Pancreas (tissue), 10 donors: ENCODE measurements around the gene KIAA1191. TPM values are rescaled to one million over a fixed set of nuclear protein-coding genes. Genes with fewer than 3 reads are reported as not detected.
A peak's percentile ranks its signal among the peaks of the same experiment; 100 is the strongest.

ENCODE experiments used
- ATAC-seq, 4 donors: fragments of 200-7000 bp; cut with Tn5 transposase; one replicate each; pipeline versions ENCODE4 v1.8.0 to v1.9.1; 2020; ENCODE audit warnings: mild to moderate bottlenecking in 4 of 4, moderate library complexity in 4 of 4
- DNase-seq, 6 donors: peaks; one replicate each; pipeline ENCODE4 v3.0.0-alpha.2; 2020
- FAIRE-seq: peaks from 2 replicates; lab custom pipeline; 2012; peaks lifted over from hg19 to GRCh38; lab: Jason Lieb, UNC
- H3K27ac ChIP-seq, 4 donors: fragments of 200-600 bp; sonication (generic); 1 replicate in 3 of 4; 2 replicates in 1 of 4; pipeline versions ENCODE4 v1.5.0 to v1.8.0; 2020
- H3K27me3 ChIP-seq, 4 donors: fragments of 200-600 bp; one replicate each; pipeline ENCODE4 v1.8.0; 2021
- H3K36me3 ChIP-seq, 3 donors: fragments of 200-600 bp; sonication (generic) in 1 of 3; one replicate each; pipeline versions ENCODE4 v1.5.0 to v1.8.0; 2020 to 2021
- H3K4me1 ChIP-seq, 3 donors: fragments of 200-600 bp; one replicate each; pipeline ENCODE4 v1.8.0; 2021
- H3K4me3 ChIP-seq, 4 donors: fragments of 200-600 bp; sonication (generic) in 2 of 4; one replicate each; pipeline versions ENCODE4 v1.5.0 to v1.8.0; 2020 to 2021
- H3K9me3 ChIP-seq, 4 donors: fragments of 200-600 bp; one replicate each; pipeline ENCODE4 v1.8.0; 2021
- CTCF ChIP-seq, 4 donors: fragments of 200-600 bp; sonication (generic) in 3 of 4; IDR thresholded peaks; one replicate each; pipeline versions ENCODE4 v1.5.0 to v1.8.0; 2021; ENCODE audit warnings: antibody characterized with exemption in 4 of 4
- WGBS, 2 donors: extraction: QIAGEN DNeasy Blood & Tissue Kit; methylation state at CpG; one replicate each; pipeline ENCODE4 v1.1.7; 2013; 5-methylcytosine and 5-hydroxymethylcytosine counted together
- intact Hi-C, 3 donors: fragments of 100-400 bp; cut with DNase I; formaldehyde crosslinking; loops; one replicate each; pipeline versions ENCODE4 v1.11.1 to v1.14.2; 2022
- polyA plus RNA-seq, 2 donors: library from polyadenylated mRNA; stranded (reverse); fragments of 200-250 nt; gene quantifications; one replicate each; pipeline ENCODE4 v1.2.3, GENCODE V29; 2013
- total RNA-seq, 6 donors: library from RNA; stranded (reverse); fragmentation: NEBNext Ultra II Directional in 4 of 6; extraction: Animal tissue kit (Norgen Biotek cat#: 25700) in 4 of 6; gene quantifications; one replicate each; pipeline versions ENCODE4 v1.2.1 to v1.2.4, GENCODE V29; 2021 to 2023
- donor health status: healthy with polysubstance abuse.
- donor health status: DM: no; HTN: no; CAD: no; lungs with moderate emphysema.
- donor health status: DM: no; HTN: no; CAD: no.
- donor health status: control.
- donor health status: control.
- donor health status: Bipolar disorder and iron deficiency.
- donor health status: DM: yes; HTN: yes; CAD: no.
- donor health status: DM: no; HTN: no; CAD: no.
- donor health status: DM: no; HTN: no; CAD: no.
- donor health status: DM: yes; HTN: yes; CAD: no.

Gene KIAA1191
- total and polyA plus RNA-seq, 8 donors: 28.7 to 58.5 (median 42.2) TPM

DNA sequence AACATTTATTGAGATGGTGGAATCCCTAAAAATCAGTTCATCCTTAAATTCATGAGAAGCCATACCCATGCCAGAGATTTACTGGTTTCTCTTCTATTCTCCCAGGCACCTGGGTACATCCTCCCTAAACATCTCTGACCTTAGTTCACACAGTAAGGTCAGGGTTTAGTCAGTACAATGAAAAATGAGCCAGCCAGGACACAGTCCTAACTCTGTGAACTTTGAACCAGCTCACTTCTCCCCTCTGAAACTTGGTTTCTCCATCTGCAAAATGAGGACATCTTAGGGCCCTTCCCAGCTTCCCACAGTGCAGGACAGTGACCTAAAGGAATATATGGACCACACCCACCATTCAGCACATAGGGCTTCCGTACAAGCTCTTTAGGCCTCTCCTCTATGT, 24.9 kb upstream of the KIAA1191 start:
- WGBS, 2 donors: 84 to 100% methylated on average over 1 of the region's 1 CpG
- Histone ChIP-seq H3K27me3 (no peaks in the 10 kb centered on the region), H3K36me3 (peaks cover 0 to 21% (median 14%) of the 10 kb centered on the region in 3 donors), H3K4me1 (peaks cover 0 to 24% (median 0%) of the 10 kb centered on the region in 3 donors), H3K9me3 (no peaks in the 10 kb centered on the region), H3K27ac (no peak overlapping the region), H3K4me3 (no peak overlapping the region)
- intact Hi-C loops: no loop called here
- FAIRE-seq (no peak), ATAC-seq (no peak), DNase-seq (no peak)
- TF ChIP-seq CTCF (IDR thresholded peaks at IDR 0.05): no peak

- FAIRE-seq (no peak), ATAC-seq (no peak), DNase-seq (no peak)
- TF ChIP-seq CTCF (IDR thresholded peaks at IDR 0.05): no peak
- H3K27me3 ChIP-seq: no peaks in the 10 kb centered on the region
- H3K4me3 ChIP-seq: no peak overlapping the region
- H3K36me3 ChIP-seq: peaks cover 0 to 21% (median 14%) of the 10 kb centered on the region in 3 donors
- H3K27ac ChIP-seq: no peak overlapping the region
- intact Hi-C loops: no loop called here
- 87 to 92% methylated on average over 12 of the region's 12 CpGs for WGBS, 2 donors
- H3K9me3 ChIP-seq: no peaks in the 10 kb centered on the region
- H3K4me1 ChIP-seq: peaks cover 0 to 22% (median 0%) of the 10 kb centered on the region in 3 donors
Observed at GRCh38 chr5:176384991-176385390, 23.4 kb upstream of the KIAA1191 start.

GRCh38 chr5:176384366-176384930, 22.9 kb upstream of the KIAA1191 start:
- no peak for TF ChIP-seq CTCF (IDR thresholded peaks at IDR 0.05)
- intact Hi-C loops: no loop called here
- no peak for ATAC-seq
- H3K27ac ChIP-seq: no peak overlapping the region
- H3K27me3 ChIP-seq: no peaks in the 10 kb centered on the region
- H3K4me3 ChIP-seq: no peak overlapping the region
- peaks cover 0 to 16% (median 0%) of the 10 kb centered on the region in 3 donors for H3K4me1 ChIP-seq
- DNase-seq: peak in 1 of 6 donors; percentile 29
- H3K9me3 ChIP-seq: no peaks in the 10 kb centered on the region
- peaks cover 0 to 21% (median 14%) of the 10 kb centered on the region in 3 donors for H3K36me3 ChIP-seq
- FAIRE-seq: no peak
- WGBS, 2 donors: 93% methylated on average over 8 of the region's 8 CpGs

- no peak for FAIRE-seq
- H3K27me3 ChIP-seq: no peaks in the 10 kb centered on the region
- DNase-seq: no peak
- H3K4me1 ChIP-seq: peaks cover 0 to 16% (median 0%) of the 10 kb centered on the region in 3 donors
- H3K27ac ChIP-seq: no peak overlapping the region
- WGBS, 2 donors: 81 to 87% methylated on average over 9 of the region's 9 CpGs
- no peak for TF ChIP-seq CTCF (IDR thresholded peaks at IDR 0.05)
- ATAC-seq: no peak
- no peak overlapping the region for H3K4me3 ChIP-seq
- peaks cover 0 to 21% (median 14%) of the 10 kb centered on the region in 3 donors for H3K36me3 ChIP-seq
- intact Hi-C loops: no loop called here
- H3K9me3 ChIP-seq: no peaks in the 10 kb centered on the region
Observed at GRCh38 chr5:176383961-176384360, 22.4 kb upstream of the KIAA1191 start.

DNA sequence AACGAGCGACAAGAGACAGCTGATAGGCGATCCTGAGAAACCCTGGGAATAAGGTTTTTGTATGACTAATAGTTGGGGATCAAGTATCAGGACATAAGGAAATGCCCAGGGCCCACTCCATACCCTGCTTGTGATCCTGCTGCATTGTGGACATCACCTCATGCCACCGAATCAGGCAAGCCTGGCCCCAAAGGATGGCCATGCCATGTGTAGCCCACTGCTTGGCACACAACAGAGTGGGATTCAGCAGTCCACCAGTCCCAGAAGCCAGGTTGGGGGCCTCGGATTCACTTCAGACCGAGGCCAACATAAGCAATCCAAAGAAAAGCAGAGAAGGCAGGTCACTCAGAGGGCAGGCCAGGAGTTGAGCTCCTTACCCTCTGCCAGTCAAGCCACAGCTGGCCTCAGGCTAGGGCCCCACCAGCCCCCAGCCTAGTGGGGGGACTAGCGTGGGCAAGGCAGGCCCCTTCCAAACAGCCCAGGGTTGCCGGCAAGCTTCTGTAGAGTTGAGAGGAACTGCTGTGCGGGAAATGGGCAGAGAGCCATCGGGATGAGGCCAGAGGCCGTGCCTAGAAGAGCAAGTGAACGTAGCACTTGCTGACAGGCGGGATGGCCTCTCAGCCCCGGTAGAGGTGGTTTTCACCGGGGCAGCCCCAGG, 21.8 kb upstream of the KIAA1191 start:
- H3K4me3 ChIP-seq: no peak overlapping the region
- H3K4me1 ChIP-seq: peaks cover 0 to 16% (median 0%) of the 10 kb centered on the region in 3 donors
- DNase-seq (peak in 1 of 6 donors; percentile 30), ATAC-seq (no peak), FAIRE-seq (no peak)
- H3K27me3 ChIP-seq: no peaks in the 10 kb centered on the region
- TF ChIP-seq CTCF (IDR thresholded peaks at IDR 0.05): no peak
- H3K36me3 ChIP-seq: peaks cover 0 to 21% (median 14%) of the 10 kb centered on the region in 3 donors
- intact Hi-C loops: no loop called here
- H3K27ac ChIP-seq: no peak overlapping the region
- no peaks in the 10 kb centered on the region for H3K9me3 ChIP-seq
- WGBS, 2 donors: 90 to 92% methylated on average over 15 of the region's 15 CpGs
